ENCODE measurements around the gene ATF2. TPM values are rescaled to one million over a fixed set of nuclear protein-coding genes. Genes with fewer than 3 reads are reported as not detected.

Gene ATF2
- total and polyA plus RNA-seq, 2 of the 8 experiments (the other 6 are each of a cell fraction or from before 2014, with no cell fraction given) = 31.2 to 46.5 TPM

GRCh38 chr2:175022923-175023322 lies 145.1 kb downstream of the ATF2 start:
- Histone ChIP-seq H3K4me3 (ENCODE audit: extremely low read depth in 1 of 4, insufficient read depth in 2 of 4, low read depth in 3 of 4, low read length in 4 of 4) (no peak overlapping the region), H3K4ac (replicated peaks; ENCODE audit: insufficient read length, low read depth, low read length) (no peak overlapping the region), H3K14ac (ENCODE audit: insufficient read length) (no peak overlapping the region), H4K5ac (ENCODE audit: insufficient read length, low read depth, low read length) (no peak overlapping the region), H3K79me1 (ENCODE audit: low read depth, low read length) (no peaks in the 10 kb centered on the region), H2AFZ (ENCODE audit: low read length) (no peak overlapping the region), H3K9me3 (ENCODE audit: insufficient read depth in 2 of 2, low read depth in 1 of 2, low read length in 1 of 2) (no peaks in the 10 kb centered on the region; a peak in 1 of 4 replicates), H3K18ac (ENCODE audit: extremely low read depth, low read length) (no peak overlapping the region), H2BK5ac (ENCODE audit: low read depth, low read length) (no peak overlapping the region), H2BK12ac (ENCODE audit: low read depth, low read length) (no peak overlapping the region), H3K36me3 (ENCODE audit: control insufficient read depth in 2 of 4, insufficient read depth in 4 of 4, low read length in 3 of 4) (no peaks in the 10 kb centered on the region), H2BK15ac (ENCODE audit: low read length) (no peak overlapping the region), H3K56ac (replicated peaks; ENCODE audit: insufficient read length, low read depth, low read length) (no peak overlapping the region), H3K27ac (ENCODE audit: low read depth, low read length) (no peak overlapping the region), H2AK5ac (ENCODE audit: low read depth, low read length) (no peak overlapping the region), H2BK20ac (ENCODE audit: low read length) (no peak overlapping the region), H3K23me2 (ENCODE audit: low read depth, low read length) (no peaks in the 10 kb centered on the region), H4K20me1 (replicated peaks in 1 of 2; ENCODE audit: control insufficient read depth in 1 of 2, insufficient read depth in 2 of 2, low read length in 2 of 2) (no peaks in the 10 kb centered on the region), H3K4me1 (replicated peaks in 1 of 4; ENCODE audit: control insufficient read depth in 3 of 4, insufficient read depth in 4 of 4, low read length in 3 of 4) (no peaks in the 10 kb centered on the region), H4K8ac (ENCODE audit: extremely low read depth, insufficient read depth, low read length) (no peak overlapping the region), H3K9ac (replicated peaks in 1 of 4; ENCODE audit: extremely low read depth in 1 of 4, low read depth in 3 of 4, low read length in 3 of 4) (no peak overlapping the region), H4K91ac (replicated peaks; ENCODE audit: insufficient read length, low read length) (no peak overlapping the region), H2BK120ac (replicated peaks; ENCODE audit: low read depth, low read length) (no peak overlapping the region), H3K4me2 (ENCODE audit: insufficient read depth in 1 of 2, low read depth in 2 of 2, low read length in 2 of 2) (no peak overlapping the region), H3K23ac (ENCODE audit: insufficient read length) (no peak overlapping the region), H3K27me3 (replicated peaks in 1 of 4; ENCODE audit: control insufficient read depth in 3 of 4, extremely low read depth in 1 of 4, insufficient read depth in 3 of 4, low read length in 3 of 4) (no peaks in the 10 kb centered on the region), H3K79me2 (ENCODE audit: control insufficient read depth in 1 of 2, insufficient read depth in 2 of 2, low read length in 2 of 2) (no peaks in the 10 kb centered on the region)
- ChIA-PET CTCF (ENCODE audit: partially characterized antibody) (interaction anchor here (1.1 to 1.6 kb wide), 2 partner anchors 9 to 323 kb away, joined by 4 to 6 read pairs; no protein-coding TSS in a partner anchor), POLR2A (ENCODE audit: partially characterized antibody) (interaction anchor here (1.0 to 1.2 kb wide), 2 partner anchors 13 to 16 kb away, joined by 3 to 4 read pairs; no protein-coding TSS in a partner anchor)
- no peak for TF ChIP-seq USF2 (IDR thresholded peaks at IDR 0.05; ENCODE audit: low read length)
- TF ChIP-seq GTF2F1 (IDR thresholded peaks at IDR 0.05; ENCODE audit: borderline replicate concordance, low read depth, low read length) = no peak
- TF ChIP-seq NRF1 (IDR thresholded peaks at IDR 0.05; ENCODE audit: low read depth, low read length) = no peak
- TF ChIP-seq JUND (IDR thresholded peaks at IDR 0.05; ENCODE audit: low read length) = no peak
- no peak for TF ChIP-seq TCF12 (IDR thresholded peaks at IDR 0.05; ENCODE audit: low read depth, low read length)
- no peak for TF ChIP-seq EP300 (IDR thresholded peaks at IDR 0.05; ENCODE audit: borderline replicate concordance in 1 of 2, low read depth in 2 of 2, low read length in 2 of 2)
- TF ChIP-seq JUN (IDR thresholded peaks at IDR 0.05; ENCODE audit: low read depth, low read length) = no peak
- TF ChIP-seq RXRA (IDR thresholded peaks at IDR 0.05; ENCODE audit: insufficient read depth, low read depth, low read length) = no peak
- DNase-seq (ENCODE audit: low read depth in 1 of 2, low spot score in 2 of 2) (no peak), FAIRE-seq (no peak)
- WGBS, 2 experiments (ENCODE audit: extremely low coverage in 1 of 2, insufficient coverage in 1 of 2, insufficient read length in 1 of 2, insufficient replicate concordance in 2 of 2, low coverage in 1 of 2, low lambda C conversion rate in 2 of 2, missing lambda C conversion rate in 1 of 2) = 84% methylated on average over 3 of the region's 3 CpGs; no CpG with 5 or more reads in 1 of the 2 experiments
